Effector memory CD8-positive, alpha-beta T cell (primary cell): ENCODE data around the gene TEAD4.

Experiments used
- ATAC-seq: fragments of 150-1000 bp; cut with Tn5 transposase; replicated peaks from 2 replicates; pipeline ENCODE4 v1.10.0; 2021; ENCODE audit warnings: mild to moderate bottlenecking, moderate library complexity
- DNase-seq, 3 experiments: peaks; one replicate each; pipeline ENCODE4 v3.0.0; 2021
- H3K27ac Mint-ChIP-seq, 2 donors: one replicate each; pipeline ENCODE4 v1.8.0; 2022; ENCODE audit warnings: mild to moderate bottlenecking in 2 of 2, mixed read lengths in 2 of 2, moderate library complexity in 2 of 2
- H3K27me3 Mint-ChIP-seq, 2 donors: one replicate each; pipeline ENCODE4 v1.8.0; 2022; ENCODE audit warnings: mixed read lengths in 2 of 2
- H3K36me3 Mint-ChIP-seq: one replicate; pipeline ENCODE4 v1.8.0; 2022; ENCODE audit warnings: mild to moderate bottlenecking, moderate library complexity, mixed read lengths; ENCODE audit not compliant: insufficient read depth
- H3K4me1 Mint-ChIP-seq, 2 donors: one replicate each; pipeline ENCODE4 v1.8.0; 2022; ENCODE audit warnings: low read depth in 2 of 2, mixed read lengths in 2 of 2
- H3K4me3 Mint-ChIP-seq, 2 donors: one replicate each; pipeline ENCODE4 v1.8.0; 2022; ENCODE audit warnings: mild to moderate bottlenecking in 2 of 2, mixed read lengths in 2 of 2, moderate library complexity in 2 of 2
- H3K9me3 Mint-ChIP-seq, 2 donors: one replicate each; pipeline ENCODE4 v1.8.0; 2022; ENCODE audit warnings: mixed read lengths in 2 of 2

The TEAD4 gene

DNA sequence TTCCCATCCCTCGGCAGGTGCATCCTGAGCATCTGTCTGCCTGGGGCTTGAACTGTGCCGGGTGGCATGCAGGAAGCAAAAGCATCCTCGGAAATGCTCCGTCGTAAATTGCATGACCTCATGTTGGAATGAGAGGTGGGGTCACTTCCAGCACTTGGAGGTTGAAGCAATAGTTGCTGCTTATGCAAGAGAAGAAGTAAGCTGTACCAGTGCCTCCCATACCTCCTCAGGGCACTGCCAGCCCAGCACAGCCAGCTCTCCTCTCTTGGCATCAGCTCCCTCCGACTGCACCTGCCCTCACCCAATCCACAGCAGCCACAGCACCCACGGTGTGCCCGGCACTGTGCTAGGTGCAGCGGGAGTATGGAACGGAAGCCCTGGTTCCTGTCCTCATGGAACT lies 11.5 kb downstream of the TEAD4 start:
- Mint-ChIP-seq H3K36me3 (peaks cover 6% of the 10 kb centered on the region), H3K9me3 (no peaks in the 10 kb centered on the region), H3K4me1 (no peaks in the 10 kb centered on the region), H3K27me3 (peaks cover 23 to 48% of the 10 kb centered on the region in 2 donors), H3K4me3 (no peak overlapping the region), H3K27ac (no peak overlapping the region)
- DNase-seq (no peak), ATAC-seq (no peak)

DNA sequence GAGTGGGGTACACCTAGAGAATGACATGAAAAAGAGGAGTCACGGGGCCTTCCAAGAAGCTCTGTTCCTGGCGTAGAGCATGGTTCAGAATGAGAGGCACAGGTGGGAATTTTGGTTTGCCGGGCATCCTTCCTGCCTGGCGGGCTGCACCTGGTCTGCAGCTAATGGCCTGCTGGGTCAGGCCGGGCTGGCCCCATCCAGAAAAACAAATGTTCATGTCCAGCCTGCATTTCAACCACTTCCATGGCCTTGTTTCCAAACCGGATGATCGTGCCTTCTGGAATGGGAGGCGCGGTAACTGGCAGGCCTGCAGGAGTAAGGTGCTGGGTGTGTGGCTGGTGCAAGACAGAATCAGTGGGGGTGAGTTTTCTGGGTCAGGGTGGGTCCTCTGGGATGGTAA lies 14.4 kb downstream of the TEAD4 start:
- ATAC-seq: no peak
- no peaks in the 10 kb centered on the region for H3K9me3 Mint-ChIP-seq
- no peak for DNase-seq
- H3K36me3 Mint-ChIP-seq: peaks cover 7% of the 10 kb centered on the region
- no peak overlapping the region for H3K27ac Mint-ChIP-seq
- peaks cover 28 to 50% of the 10 kb centered on the region in 2 donors for H3K27me3 Mint-ChIP-seq
- H3K4me1 Mint-ChIP-seq: no peaks in the 10 kb centered on the region
- H3K4me3 Mint-ChIP-seq: no peak overlapping the region

DNA sequence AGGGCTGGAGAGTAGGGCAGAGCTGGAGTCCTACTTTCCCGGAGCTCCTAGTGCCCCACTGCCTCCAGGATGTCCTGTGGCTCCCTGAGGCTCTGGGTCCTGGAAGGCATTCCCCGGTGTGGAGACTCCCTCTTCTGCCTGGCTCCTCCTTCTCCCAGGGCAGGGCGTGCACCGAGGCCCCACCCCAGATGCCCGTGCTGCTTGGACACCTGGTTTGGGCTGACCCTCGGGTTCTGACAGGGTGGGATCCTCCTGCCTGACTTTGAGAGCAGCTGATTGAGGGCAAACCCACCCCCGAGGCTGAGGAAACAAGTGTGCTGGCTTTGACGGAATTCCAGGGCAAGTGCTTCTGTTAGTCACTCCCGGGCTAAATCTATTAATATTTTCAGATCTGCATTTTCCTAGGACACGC lies 15.4 kb downstream of the TEAD4 start:
- no peaks in the 10 kb centered on the region for H3K4me1 Mint-ChIP-seq
- ATAC-seq: no peak
- H3K27me3 Mint-ChIP-seq: peaks cover 24 to 50% of the 10 kb centered on the region in 2 donors
- no peaks in the 10 kb centered on the region for H3K9me3 Mint-ChIP-seq
- H3K4me3 Mint-ChIP-seq: no peak overlapping the region
- peaks cover 7% of the 10 kb centered on the region for H3K36me3 Mint-ChIP-seq
- no peak for DNase-seq
- no peak overlapping the region for H3K27ac Mint-ChIP-seq

DNA sequence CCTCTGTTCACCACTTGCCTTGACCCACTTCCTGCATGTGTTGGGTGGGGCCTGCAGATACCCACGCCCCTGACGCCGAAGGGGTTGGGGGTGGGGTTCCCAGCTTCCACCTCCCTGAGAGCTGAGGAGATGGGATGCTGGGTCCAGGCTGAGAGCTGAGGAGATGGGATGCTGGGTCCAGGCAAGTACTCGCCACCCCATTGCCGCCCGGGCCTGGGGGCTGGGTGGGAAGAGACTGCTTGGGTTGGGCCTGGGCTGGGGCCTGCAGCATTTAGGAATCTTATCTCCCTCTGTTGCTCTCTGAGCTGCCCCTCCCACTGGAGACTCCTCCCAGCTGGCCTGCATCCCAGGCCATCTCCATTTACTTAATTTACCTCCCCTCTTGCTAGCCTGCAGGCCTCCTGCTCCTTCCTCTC lies 17.4 kb downstream of the TEAD4 start:
- H3K4me3 Mint-ChIP-seq: no peak overlapping the region
- peaks cover 6% of the 10 kb centered on the region for H3K36me3 Mint-ChIP-seq
- no peaks in the 10 kb centered on the region for H3K4me1 Mint-ChIP-seq
- H3K27me3 Mint-ChIP-seq: peaks cover 15 to 36% of the 10 kb centered on the region in 2 donors
- H3K9me3 Mint-ChIP-seq: no peaks in the 10 kb centered on the region
- no peak for ATAC-seq
- DNase-seq: no peak
- no peak overlapping the region for H3K27ac Mint-ChIP-seq

DNA sequence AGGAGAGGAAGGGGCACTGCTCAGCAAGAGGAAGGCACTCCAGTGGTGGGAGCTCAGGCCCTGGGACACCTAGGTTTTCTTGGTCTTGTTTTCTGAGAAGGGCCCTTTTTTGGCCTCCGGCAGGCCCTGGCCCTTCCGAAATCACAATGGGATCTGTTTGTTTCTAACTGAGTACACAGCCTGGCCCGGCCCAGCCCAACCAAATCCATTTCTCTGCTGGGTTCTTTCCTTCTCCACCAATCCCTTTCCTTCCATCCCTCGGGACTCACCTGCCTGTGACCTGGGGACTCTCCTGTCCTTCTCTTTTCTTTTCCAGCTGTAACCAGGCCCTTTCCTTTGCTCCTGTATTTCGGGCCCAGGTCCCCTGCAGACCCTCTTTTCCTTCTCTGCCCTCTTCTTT lies 18.6 kb downstream of the TEAD4 start:
- Mint-ChIP-seq H3K27me3 (peaks cover 15 to 38% of the 10 kb centered on the region in 2 donors), H3K36me3 (peaks cover 4% of the 10 kb centered on the region), H3K4me3 (no peak overlapping the region), H3K4me1 (no peaks in the 10 kb centered on the region), H3K27ac (no peak overlapping the region), H3K9me3 (no peaks in the 10 kb centered on the region)
- DNase-seq (no peak), ATAC-seq (no peak)

DNA sequence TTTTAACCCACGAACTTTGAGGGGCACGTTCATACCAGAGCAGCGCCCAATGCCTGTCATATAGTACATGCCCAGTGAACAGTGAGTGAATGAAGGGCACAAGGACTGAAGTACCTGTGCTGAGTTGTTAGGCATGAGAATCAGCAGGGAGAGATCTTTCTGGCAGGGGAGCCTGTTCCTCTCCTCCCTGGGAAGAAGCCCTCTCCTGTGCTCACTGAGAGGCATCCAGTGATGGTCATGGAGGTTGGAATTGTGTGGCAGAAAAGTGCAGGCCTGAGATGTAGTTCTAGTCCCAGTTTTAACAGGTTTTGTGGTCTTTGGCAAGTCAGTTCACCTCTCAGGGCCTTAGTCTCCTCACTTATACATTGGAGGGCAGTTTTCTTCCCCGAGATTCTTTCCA lies 20.6 kb downstream of the TEAD4 start:
- peaks cover 14 to 39% of the 10 kb centered on the region in 2 donors for H3K27me3 Mint-ChIP-seq
- no peak for ATAC-seq
- H3K9me3 Mint-ChIP-seq: no peaks in the 10 kb centered on the region
- H3K4me3 Mint-ChIP-seq: no peak overlapping the region
- H3K27ac Mint-ChIP-seq: no peak overlapping the region
- DNase-seq: no peak
- no peaks in the 10 kb centered on the region for H3K4me1 Mint-ChIP-seq
- peaks cover 4% of the 10 kb centered on the region for H3K36me3 Mint-ChIP-seq

DNA sequence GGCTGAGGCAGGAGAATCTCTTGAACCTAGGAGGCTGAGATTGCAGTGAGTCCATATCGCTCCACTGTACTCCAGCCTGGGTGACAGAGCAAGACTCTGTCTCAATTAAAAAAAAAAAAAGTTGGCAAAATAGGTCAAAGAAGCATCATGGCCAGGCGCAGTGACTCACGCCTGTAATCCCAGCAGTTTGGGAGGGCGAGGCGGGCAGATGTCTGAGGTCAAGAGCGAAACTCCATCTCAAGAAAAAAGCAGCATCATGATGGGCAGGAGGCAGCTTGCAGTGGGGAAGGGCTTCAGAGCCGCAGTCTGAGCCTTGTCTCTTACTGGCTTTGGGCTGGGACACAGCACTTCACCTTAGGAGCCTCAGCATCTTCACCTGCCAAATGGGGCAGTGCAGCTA lies 21.4 kb downstream of the TEAD4 start:
- no peak for ATAC-seq
- Mint-ChIP-seq H3K4me1 (no peaks in the 10 kb centered on the region), H3K9me3 (no peaks in the 10 kb centered on the region), H3K4me3 (no peak overlapping the region), H3K27me3 (peaks cover 14 to 39% of the 10 kb centered on the region in 2 donors), H3K27ac (no peak overlapping the region), H3K36me3 (peaks cover 3% of the 10 kb centered on the region)
- no peak for DNase-seq

DNA sequence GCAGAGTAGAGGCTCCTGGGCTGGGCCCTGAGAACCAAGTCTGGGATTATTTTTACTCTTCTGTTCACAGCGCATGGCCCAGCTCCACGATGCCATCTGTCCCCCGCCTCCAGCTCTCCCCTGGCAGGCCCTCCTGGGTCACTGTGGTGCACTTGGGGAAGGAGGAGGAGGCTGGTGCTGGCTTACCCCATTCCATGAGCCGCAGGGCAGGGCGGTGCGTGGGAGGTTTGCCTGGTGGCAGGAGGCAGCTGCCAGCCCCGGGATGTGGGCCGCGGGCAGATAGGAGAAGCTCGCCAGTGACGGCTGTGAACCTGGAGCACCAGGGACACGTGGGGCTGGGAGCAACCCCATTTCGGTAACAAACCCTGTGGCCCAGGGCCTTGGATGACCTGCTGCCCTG lies 23.2 kb downstream of the TEAD4 start:
- Mint-ChIP-seq H3K4me1 (no peaks in the 10 kb centered on the region), H3K9me3 (no peaks in the 10 kb centered on the region), H3K27me3 (peaks cover 17 to 32% of the 10 kb centered on the region in 2 donors), H3K36me3 (no peaks in the 10 kb centered on the region), H3K4me3 (no peak overlapping the region), H3K27ac (no peak overlapping the region)
- DNase-seq (no peak), ATAC-seq (no peak)

DNA sequence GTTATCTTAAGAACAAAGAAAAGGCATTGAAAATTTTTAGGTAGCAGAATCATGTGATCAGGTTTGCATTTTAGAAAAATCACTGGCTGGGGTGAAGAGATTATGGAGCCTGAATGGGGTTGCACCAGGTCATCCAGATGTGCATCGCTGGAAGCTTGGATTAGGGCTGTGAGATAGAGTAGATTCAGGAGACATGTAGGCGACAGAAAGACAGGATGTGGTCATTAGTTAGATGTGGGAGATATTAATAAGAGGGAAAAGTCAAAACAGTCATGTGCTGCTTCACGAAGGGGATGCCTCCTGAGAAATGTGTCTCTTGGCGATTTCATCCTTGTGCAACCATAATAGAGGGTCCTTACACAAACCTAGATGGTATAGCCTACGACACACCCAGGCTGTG lies 25.1 kb downstream of the TEAD4 start:
- no peak overlapping the region for H3K27ac Mint-ChIP-seq
- H3K4me1 Mint-ChIP-seq: no peaks in the 10 kb centered on the region
- H3K27me3 Mint-ChIP-seq: peaks cover 15 to 25% of the 10 kb centered on the region in 2 donors
- H3K4me3 Mint-ChIP-seq: no peak overlapping the region
- no peak for ATAC-seq
- no peak for DNase-seq
- H3K36me3 Mint-ChIP-seq: no peaks in the 10 kb centered on the region
- H3K9me3 Mint-ChIP-seq: no peaks in the 10 kb centered on the region

DNA sequence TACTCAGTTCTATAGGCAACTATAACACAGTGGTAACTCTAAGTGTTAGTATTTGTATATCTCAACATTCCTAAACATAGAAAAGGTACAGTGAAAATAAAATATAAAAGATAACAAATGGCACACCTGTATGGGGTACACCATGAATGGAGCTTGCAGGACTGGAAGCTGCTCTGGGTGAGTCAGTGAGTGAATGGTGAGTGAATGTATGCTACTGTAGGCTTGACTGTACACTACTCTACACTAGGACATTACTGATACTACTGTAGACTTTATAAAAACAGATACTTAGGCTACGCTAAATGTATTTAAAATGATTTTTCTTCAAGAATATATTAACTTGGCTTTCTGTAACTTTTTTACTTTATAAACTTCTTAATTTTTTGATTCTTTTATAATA lies 25.5 kb downstream of the TEAD4 start:
- ATAC-seq (no peak), DNase-seq (no peak)
- Mint-ChIP-seq H3K36me3 (no peaks in the 10 kb centered on the region), H3K4me3 (no peak overlapping the region), H3K4me1 (no peaks in the 10 kb centered on the region), H3K9me3 (peaks cover 0 to 3% of the 10 kb centered on the region in 2 donors), H3K27ac (no peak overlapping the region), H3K27me3 (peaks cover 15 to 21% of the 10 kb centered on the region in 2 donors)

DNA sequence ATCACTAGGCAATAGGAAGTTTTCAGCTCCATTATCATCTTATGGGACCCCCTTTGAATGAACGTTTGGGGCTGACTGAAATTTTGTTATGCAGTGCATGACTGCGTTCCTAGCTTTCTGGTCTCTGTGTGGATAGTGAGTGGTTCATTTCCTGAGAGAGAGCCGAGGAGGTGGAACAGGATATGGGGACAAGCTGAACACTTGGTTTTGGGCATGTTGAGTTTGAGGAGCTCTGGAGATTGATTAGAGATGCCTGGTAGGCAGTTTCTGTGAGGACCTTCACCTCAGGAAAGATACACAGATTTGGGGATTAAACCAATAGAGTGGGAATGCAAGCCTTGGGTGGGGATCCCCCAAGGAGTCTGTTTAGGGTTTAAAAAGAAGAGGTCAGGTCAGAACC lies 27.7 kb downstream of the TEAD4 start:
- Mint-ChIP-seq H3K9me3 (peaks cover 0 to 8% of the 10 kb centered on the region in 2 donors), H3K4me3 (no peak overlapping the region), H3K36me3 (no peaks in the 10 kb centered on the region), H3K27ac (no peak overlapping the region), H3K27me3 (peaks cover 13 to 15% of the 10 kb centered on the region in 2 donors), H3K4me1 (no peaks in the 10 kb centered on the region)
- DNase-seq (no peak), ATAC-seq (no peak)

DNA sequence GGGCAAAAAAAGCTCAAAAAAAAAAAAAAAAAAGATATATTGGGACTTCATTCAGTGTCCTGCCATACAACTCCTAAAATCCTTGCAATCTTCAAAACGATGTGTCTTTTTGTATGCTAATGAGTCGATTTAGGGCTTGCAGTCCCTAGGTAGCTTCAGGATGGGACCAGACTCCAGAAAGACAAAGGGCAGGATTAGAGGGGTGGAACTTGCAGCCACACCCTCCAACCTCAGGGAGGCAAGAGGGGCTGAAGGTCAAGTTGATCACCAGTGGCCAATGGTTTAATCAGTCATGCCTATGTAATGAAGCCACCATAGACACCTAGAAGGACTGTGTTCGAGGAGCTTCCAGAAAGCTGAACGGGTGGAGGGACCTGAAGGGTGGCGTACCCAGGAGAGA lies 29.3 kb downstream of the TEAD4 start:
- H3K27me3 Mint-ChIP-seq: peaks cover 15 to 21% of the 10 kb centered on the region in 2 donors
- H3K4me1 Mint-ChIP-seq: no peaks in the 10 kb centered on the region
- ATAC-seq: no peak
- no peaks in the 10 kb centered on the region for H3K36me3 Mint-ChIP-seq
- no peak overlapping the region for H3K27ac Mint-ChIP-seq
- DNase-seq: no peak
- H3K4me3 Mint-ChIP-seq: no peak overlapping the region
- peaks cover 0 to 8% of the 10 kb centered on the region in 2 donors for H3K9me3 Mint-ChIP-seq

DNA sequence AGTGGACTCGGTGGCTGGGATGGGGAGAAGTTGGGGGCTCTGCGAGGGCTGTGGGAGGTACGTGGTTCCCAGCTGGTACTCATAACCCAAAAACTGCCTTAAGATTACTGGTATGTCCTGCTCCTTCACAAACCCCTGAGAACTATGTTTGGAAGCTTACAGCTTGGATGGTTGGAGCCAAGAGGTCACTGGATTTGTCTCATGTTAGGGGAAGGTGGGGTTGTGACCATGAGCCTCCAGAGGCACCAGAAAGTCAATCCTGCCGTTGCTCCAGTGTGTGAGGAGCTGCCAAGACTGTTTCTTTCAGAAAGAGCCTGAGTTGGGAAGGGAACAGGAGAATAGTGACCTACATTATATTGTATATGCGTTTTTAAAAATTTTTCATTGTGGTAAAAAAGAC lies 33.5 kb downstream of the TEAD4 start:
- Mint-ChIP-seq H3K27me3 (peaks cover 9 to 40% of the 10 kb centered on the region in 2 donors), H3K4me3 (no peak overlapping the region), H3K9me3 (peaks cover 0 to 8% of the 10 kb centered on the region in 2 donors), H3K4me1 (no peaks in the 10 kb centered on the region), H3K36me3 (no peaks in the 10 kb centered on the region), H3K27ac (no peak overlapping the region)
- no peak for ATAC-seq
- no peak for DNase-seq

DNA sequence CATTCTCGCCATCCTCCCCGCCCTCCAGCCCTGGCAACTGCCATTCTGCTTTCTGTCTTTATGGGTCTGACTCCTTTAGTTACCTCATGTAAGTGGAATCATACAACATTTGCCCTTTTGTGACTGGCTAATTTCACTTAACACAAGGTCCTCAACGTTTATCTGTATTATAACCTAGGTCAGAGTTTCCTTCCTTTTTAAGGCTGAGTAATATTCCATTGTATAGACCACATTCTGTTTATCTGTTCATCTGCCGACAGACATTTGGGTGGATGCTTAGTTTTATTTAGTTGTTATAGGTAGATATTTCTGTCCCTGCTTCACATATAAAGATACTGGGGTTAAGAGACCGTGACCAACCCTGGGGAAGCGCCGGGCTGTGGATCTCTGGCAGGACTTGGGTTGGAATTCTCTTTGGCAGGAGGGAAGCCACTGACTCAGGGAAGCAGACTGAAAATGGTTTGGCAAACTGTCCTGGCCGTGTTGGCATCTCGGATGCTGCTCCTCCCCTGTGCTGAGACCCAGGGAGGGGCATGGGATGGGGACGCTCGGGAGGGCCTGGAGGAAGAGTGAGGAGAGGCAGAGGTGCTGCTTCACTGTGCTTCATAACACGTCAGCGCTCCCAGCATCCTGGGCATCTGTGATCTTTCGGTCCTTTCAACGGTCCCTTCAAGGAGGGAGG lies 38.9 kb downstream of the TEAD4 start:
- Mint-ChIP-seq H3K36me3 (no peaks in the 10 kb centered on the region), H3K4me1 (no peaks in the 10 kb centered on the region), H3K4me3 (no peak overlapping the region), H3K9me3 (no peaks in the 10 kb centered on the region), H3K27me3 (peaks cover 9 to 64% of the 10 kb centered on the region in 2 donors), H3K27ac (no peak overlapping the region)
- DNase-seq (no peak), ATAC-seq (no peak)
